SH-SY5Y (cell line): ENCODE results near the gene FHIP2A.

Experiments used
- GATA2 ChIP-seq: IDR thresholded peaks from 2 replicates; pipeline ENCODE4 v1.6.1; 2011; ENCODE audit warnings: mild to moderate bottlenecking, low read depth, low read length
- GATA3 ChIP-seq: IDR thresholded peaks from 2 replicates; pipeline ENCODE4 v1.6.1; 2011; ENCODE audit warnings: low read depth, mild to moderate bottlenecking, low read length, moderate library complexity

- no peak for TF ChIP-seq GATA3
- TF ChIP-seq GATA2: no peak
These were observed 20.2 kb upstream of the FHIP2A start for GRCh38 chr10:114801411-114801813.
